SU-DHL-6 (cell line): ENCODE measurements around the gene L2HGDH.

Experiments used
- CTCF ChIP-seq: fragments of 200-600 bp; sonication (generic); IDR thresholded peaks from one replicate; pipeline ENCODE4 v1.5.1; 2017; ENCODE audit warnings: antibody characterized with exemption, mild to moderate bottlenecking, low read length, moderate library complexity; ENCODE audit not compliant: insufficient read depth, poor library complexity, severe bottlenecking
- EZH2phosphoT487 ChIP-seq: fragments of 200-600 bp; sonication (generic), shearing (Covaris generic); conservative IDR thresholded peaks from 2 replicates; pipeline ENCODE4 v1.6.1; 2018; ENCODE audit warnings: mild to moderate bottlenecking, antibody characterized with exemption, low read length, moderate library complexity, mixed read lengths

GRCh38 chr14:50355692-50356091, 43.7 kb upstream of the L2HGDH start:
- TF ChIP-seq CTCF, result no peak
- no peak for TF ChIP-seq EZH2phosphoT487
